Prostate gland (tissue), 2 donors: ENCODE data around the gene GRID2.

Experiments
- CTCF ChIP-seq, 4 experiments: fragments of 200-600 bp in 2 of 4; fragments of 450-650 bp in 2 of 4; sonication (generic) in 2 of 4; IDR thresholded peaks; 1 replicate in 3 of 4; 2 replicates in 1 of 4; pipeline ENCODE4 v1.5.1; 2016 to 2019; ENCODE audit warnings: antibody characterized with exemption in 4 of 4, mild to moderate bottlenecking in 2 of 4, moderate library complexity in 2 of 4
- POLR2A ChIP-seq: fragments of 450-650 bp; IDR thresholded peaks from one replicate; pipeline ENCODE4 v1.6.1; 2016; ENCODE audit warnings: antibody characterized with exemption, mild to moderate bottlenecking
- POLR2AphosphoS5 ChIP-seq: sonication (generic); formaldehyde crosslinking; IDR thresholded peaks from one replicate; pipeline ENCODE4 v1.6.1; 2017; ENCODE audit warnings: antibody characterized with exemption

- no peak for TF ChIP-seq POLR2AphosphoS5
- no peak for TF ChIP-seq CTCF (IDR thresholded peaks at IDR 0.05)
- no peak for TF ChIP-seq POLR2A
These were observed 1367.3 kb downstream of the GRID2 start for GRCh38 chr4:93671093-93671492.
